HTERT RPE-1 (cell line): Measurements from ENCODE around the gene APEX2.
"Not testable (repeated sequence)": the region's sequence is repeated elsewhere in the genome, so short reads cannot be mapped to it uniquely, and the experiment has no call there.

ENCODE experiments used
- in situ Hi-C: fragments of 300-500 bp; cut with MboI; formaldehyde crosslinking; loops from 4 replicates; pipeline ENCODE4 v1.14.3; 2020; ENCODE audit warnings: low sequenced_read_pairs

APEX2 gene

DNA sequence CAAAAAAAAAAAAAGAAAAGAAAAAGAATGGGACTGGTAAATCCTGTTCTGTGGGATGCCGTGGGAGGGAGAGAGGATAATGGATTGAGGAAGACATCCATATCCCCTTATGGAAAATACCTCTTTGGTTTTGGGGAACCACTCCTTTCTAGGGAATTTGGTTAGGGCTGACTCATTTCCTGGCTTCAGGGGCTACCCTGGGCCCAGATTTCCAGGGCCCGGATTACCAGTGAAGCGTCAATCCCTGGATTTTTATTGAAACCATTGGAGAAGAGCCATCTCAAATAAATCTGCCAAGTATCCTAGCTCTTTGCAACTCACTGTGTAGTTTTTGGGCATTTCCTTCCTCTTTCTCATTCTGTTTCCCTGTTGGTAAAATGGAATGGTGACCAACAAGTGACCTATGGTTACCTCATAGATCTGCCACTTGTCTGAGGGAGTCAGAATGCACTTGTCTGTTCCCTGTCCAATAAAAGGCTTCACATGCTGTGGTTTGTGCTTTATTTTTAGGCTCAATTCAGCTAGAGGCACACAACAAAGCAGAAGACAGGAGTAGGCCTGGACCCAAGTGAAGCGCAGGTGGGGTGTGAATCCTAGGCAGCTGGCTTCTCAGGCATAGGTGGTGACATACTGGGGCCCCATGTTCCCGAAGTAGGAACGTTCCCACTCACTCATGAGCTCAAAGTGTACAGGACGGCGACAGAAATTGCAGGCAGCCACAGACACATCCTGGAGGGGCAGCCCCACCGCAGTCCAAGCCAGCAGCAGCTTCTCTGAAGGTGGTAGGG is 8.6 kb downstream of the APEX2 start:
- in situ Hi-C loops = no loop called here

DNA sequence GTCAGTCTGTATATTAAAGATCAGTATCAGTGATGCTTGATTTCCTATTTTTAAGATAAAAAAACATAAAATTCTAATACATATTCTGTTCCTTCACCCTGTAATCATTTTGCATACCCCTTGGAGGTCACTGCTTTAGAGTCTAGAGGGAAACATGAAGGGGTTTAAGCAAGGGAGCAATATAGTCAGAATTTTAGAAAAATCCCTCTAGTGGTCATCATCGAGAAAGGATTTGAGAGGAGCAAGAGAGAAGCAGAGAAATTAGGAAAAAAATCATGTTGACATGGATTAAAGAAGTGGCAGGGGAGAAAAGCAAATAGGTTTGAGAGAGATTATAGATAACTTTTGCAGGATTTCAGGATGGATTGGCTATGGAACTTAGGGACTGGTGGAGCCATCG is 11.1 kb downstream of the APEX2 start:
- in situ Hi-C loops = no loop called here

DNA sequence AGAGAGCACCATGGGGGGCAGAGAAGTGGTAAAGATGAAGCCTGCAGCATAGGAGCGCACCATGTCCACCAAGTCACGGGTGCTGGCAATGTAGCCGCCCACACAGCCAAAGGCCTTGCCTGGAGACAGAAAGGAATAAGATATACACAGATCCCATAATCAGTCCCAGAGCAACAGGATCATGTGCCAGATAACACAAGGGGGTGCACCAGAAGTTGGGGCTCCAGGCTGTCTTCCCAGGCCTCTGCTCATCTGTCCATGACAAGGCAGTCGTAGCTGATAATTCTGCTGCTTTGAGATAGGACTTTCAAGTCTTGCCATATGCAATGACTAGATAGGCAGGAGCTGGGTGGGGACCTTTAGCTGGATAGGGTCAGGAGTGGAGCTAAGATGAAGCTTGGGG is 14.7 kb downstream of the APEX2 start:
- in situ Hi-C loops = no loop called here

DNA sequence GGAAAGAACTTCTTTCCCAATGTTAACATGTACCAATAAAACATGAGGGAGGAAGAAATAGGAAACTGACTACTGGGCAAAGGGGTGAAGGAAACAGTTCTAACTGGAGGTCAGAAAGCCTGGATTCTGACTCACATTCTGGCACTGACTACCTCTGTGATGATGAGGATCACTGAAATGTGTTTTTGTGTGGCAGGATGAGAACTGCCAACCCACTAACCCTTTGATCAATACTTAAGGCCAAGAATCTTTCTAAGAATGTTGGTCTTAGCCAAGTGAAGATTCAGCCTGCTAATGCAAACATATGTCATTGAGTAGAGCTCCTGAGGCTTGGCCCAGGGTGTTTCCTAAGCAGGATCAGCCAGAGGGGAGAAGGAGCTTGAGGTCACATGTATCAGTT is 26.0 kb downstream of the APEX2 start:
- in situ Hi-C loops = no loop called here

DNA sequence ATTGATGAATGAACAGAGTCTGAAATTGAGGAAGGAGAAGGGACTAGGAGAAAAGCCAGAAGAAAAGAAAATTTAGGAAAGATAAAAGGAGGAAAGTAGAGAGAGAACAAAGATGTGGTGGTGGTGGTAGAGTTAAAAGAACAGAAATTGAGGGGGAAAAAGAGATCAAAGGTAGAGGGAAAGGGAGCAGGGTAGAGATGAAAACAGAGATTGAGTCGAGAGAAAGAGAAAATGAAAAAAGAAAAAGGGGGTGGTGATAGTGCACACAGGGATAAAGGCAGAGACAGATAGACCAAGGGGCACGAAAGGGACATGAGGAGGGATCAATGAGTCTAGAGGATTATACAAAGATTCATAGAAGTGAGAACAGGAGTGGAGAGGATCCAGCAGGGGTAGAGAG is 26.7 kb downstream of the APEX2 start:
- in situ Hi-C loops = no loop called here

DNA sequence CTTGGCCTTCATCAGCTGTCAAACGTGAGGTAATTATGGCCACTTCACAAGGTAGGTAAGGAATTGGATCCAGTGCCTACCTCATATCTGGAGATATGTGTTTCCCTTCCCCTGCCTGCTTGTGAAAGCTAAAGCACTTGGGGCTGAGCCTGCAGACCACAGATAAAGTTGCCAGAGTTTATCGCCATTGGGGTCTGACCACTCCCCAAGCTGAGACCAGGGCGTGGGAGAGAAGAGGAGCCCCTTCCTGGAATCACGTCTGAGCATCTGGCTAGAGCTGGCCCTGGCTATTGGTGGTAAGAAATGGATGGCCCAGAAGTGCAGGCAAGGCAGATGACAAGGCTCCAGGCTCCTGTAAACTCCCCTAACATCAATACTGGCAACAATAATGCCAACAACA is 27.9 kb downstream of the APEX2 start:
- in situ Hi-C loops = no loop called here

DNA sequence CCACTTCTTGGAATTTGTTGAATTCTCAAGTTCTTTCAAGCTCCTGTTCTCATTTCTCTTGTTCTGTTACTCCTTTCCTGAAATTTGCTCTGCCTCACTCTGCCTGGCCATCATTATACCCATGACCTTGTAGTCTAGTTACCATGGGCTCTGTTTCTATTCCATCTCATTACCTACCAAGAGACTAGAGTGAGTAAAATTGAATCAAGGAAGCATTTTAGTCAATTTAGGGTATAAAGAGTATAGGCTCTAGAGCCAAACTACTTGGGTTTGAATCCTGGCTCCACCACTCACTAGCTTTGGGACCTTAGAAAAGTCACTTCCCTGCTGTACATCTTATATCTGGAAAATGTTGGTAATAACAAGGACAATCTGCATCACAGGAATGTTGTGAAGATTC is 28.4 kb downstream of the APEX2 start:
- in situ Hi-C loops = no loop called here

DNA sequence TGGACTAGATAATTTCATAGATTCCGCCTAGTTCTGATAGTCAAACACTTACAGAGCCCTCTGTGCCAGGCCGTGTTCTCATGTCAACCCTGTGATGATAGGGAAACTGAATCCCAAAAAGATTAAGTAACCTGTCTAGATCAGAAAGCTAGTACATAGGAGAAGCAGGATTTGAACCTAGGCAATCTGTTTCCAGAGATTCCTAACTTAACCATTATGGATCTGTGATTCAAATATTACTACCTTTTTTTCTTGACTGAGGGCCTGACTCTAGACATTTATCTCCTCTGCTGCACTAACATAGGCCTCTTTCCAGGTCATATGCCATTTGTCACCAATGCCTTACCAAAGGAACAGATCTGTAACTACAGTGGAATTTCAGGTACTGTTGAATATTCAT is 29.1 kb downstream of the APEX2 start:
- in situ Hi-C loops = no loop called here

DNA sequence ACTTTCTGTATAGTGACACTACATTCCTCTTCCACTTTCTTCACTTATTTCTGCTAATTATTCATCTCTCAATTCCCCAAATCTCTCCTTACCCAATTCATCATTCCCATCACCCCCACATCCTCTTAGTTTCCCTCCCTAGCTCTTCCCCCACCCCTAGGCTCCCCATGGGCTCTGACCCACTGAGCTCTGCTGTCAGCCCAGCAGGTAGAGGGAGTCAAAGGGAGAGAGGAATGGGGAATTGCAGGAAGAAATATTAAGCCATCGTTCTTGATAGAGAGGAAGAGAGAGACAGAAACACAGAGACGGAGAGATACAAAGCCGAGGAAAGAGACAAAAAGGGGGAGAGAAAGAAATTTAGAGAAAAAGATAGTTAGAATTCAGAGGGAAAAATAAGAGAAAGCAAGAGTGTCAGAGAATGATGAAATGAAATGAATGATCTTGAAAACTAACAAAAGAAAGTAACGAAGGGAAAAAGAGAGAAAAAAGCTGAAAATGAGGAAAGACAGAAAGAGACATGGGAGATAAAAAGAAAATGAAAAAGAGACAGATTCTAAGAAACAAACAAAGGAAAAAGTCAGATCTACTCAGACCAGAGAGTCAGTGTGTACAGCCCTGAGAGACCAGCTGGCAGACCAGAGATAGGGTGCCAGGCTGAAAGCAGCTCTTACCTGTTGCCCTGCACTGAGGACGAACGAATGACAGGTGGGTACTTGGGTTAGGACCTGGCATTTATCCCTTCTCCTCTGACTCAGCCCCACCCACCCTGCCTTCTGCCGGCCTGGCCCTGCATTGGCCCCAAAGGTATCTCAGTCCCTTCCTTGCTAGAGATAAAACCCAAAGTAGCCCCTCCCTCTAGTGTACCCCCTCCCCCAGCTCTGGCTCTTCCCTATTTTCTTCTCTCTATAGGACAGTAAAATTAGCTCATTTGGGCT is 30.4 kb downstream of the APEX2 start, which contains the start of gene ALAS2:
TSS of gene ALAS2 (minus strand) at position 707 of the 935 bp plus-strand sequence. CDS start 4,977 bp downstream, outside the sequence.
- in situ Hi-C loops = no loop called here

DNA sequence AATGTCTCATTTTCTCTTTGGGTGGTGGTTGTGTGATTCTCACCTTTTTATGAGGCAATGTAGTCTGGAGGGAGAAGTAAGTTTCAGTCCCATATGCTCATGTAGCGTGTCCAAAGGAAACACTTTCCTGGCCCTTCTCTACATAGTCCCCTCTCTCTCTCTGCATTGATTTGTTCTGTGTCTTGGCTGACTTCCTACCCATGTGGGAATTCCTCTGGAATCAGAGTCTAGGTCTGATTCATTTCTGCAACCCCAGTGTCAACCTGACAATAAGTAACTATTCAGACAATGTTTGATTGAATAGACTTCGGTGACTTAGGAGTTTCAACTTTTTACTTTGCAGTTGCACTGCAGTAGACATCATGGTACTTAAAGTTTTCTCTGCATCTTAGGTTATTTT is 33.3 kb downstream of the APEX2 start:
- in situ Hi-C loops = no loop called here

DNA sequence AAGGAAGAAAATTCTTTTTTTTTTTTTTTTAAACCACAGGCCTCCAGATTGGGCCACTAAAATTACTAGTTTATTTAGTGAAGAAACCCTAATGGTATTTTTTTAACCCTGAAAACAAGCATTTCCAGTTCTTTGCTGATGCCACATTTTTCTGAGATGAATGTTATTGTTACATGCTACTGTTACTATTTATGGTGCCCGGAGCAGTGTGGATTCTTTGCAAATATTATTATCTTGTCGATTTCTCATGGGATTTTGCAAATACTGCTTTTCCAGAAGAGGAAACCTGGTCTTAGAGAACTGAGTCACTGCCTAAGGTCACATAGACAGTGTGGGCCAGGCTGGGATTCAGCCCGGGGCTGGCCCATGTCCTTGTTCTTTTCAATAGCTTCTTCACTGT is 39.3 kb downstream of the APEX2 start:
- in situ Hi-C loops = no loop called here

DNA sequence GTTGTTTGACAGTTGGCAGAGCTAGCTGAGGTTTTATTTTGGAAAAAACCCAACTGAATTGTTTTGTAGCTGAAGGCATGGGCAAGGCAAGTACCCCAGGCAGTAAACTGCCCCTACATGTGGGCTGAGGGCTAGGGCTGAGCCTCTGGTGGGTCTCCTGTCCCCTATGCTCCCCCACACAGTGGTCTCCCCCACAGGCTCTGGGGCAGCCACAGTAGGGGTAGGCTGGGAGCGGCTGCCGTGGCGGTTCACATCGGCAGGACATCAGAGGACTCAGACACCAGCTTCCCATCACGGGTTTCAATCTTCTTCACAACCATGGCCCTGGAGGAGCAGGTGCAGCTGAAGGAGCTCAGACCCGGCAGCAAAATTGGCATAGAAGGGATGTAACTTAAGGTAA is 41.4 kb downstream of the APEX2 start:
- in situ Hi-C loops = no loop called here

DNA sequence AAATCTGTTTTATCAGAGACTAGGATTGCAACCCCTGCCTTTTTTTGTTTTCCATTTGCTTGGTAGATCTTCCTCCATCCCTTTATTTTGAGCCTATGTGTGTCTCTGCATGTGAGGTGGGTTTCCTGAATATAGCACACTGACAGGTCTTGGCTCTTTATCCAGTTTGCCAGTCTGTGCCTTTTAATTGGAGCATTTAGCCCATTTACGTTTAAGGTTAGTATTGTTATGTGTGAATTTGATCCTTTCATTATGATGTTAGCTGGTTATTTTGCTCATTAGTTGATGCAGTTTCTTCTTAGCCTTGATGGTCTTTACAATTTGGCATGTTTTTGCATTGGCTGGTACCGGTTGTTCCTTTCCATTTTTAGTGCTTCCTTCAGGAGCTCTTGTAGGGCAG is 50.4 kb downstream of the APEX2 start:
- in situ Hi-C loops = not testable (repeated sequence)

DNA sequence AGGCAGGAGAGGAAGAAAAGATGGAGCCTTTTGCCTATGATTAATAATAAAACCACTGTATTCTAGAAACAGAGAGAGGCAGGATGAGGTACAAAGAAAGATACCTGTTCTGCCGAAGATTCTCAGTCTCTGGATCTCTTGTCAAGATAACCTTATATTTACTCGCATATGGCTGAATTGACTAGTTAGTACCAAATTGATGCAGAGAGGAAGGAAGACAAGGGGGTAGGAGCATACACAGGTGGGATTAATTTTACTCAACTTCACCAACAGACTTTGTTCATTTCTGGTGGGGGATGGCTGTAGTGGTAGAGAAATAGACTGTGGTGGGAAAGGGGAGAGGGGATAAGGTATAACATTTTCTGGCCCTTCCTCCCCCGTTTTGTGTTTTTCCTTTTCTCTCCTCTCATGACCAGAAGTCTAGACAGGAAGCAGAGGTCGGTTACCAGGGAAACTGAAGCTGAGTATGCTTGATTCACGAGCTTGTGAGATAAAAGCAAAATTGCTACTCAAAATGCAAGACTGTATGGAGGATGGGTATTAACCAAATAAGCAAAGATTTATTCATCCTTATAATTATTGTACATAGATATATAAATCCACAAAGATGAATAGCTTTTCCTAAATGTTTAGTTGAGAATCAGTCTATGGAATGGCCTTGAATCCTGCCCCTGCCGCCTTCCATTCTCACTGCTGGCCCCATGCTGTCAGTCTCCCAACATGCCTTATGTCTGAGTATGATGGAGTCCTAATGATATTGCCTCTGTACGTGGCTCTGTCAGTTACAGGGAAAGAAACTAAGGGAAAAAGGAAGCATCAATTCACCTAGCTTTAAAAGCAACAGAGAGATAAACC is 56.9 kb downstream of the APEX2 start:
- in situ Hi-C loops = no loop called here

DNA sequence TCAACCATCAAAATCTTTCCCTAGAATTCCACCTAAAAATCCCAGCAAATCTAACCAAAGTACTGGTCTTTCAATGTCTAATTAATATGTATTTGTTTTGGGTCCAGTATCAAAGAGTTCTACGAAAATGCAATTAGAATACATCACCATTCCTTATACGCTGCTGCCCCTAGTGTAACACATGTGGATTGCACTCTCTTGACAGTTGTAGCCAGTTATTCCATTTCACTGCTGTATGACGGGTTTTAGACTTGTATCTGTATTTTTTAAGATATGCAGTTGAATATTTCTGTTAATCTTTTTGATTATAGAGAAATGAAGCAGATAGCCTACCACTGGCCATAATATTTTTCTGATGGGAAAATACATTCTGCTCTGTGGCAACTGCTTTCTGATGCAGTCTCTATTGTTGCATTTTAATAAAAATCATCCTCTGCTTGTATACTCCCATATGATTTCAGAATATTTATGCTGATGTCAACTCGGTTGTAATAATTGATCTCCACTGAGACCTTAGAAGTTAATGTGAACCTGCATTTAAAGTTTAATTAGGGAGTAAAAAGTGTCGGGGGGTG is 57.6 kb downstream of the APEX2 start:
- in situ Hi-C loops = no loop called here
